Neural progenitor cell (in vitro differentiated cells): ENCODE results near the gene APOBEC3G. TPM values are rescaled to one million over a fixed set of nuclear protein-coding genes. Genes with fewer than 3 reads are reported as not detected.
"Not testable (repeated sequence)": the region's sequence is repeated elsewhere in the genome, so short reads cannot be mapped to it uniquely, and the experiment has no call there.

Source experiments
- DNase-seq: peaks from one replicate; pipeline ENCODE4 v3.0.0-alpha.2; 2016; ENCODE audit warnings: low spot score
- H2AFZ ChIP-seq: fragments of 200-600 bp; sonication (generic); replicated peaks from 2 replicates; pipeline ENCODE4 v1.6.1; 2016; ENCODE audit warnings: antibody characterized with exemption
- H3F3A ChIP-seq: fragments of 200-600 bp; sonication (generic); 2 replicates; pipeline ENCODE4 v1.6.1; 2016; ENCODE audit warnings: antibody characterized with exemption, low read depth
- H3K27ac ChIP-seq: fragments of 200-600 bp; sonication (generic); 2 replicates; pipeline ENCODE4 v1.5.1; 2016; ENCODE audit warnings: mild to moderate bottlenecking
- H3K27me3 ChIP-seq: fragments of 200-600 bp; sonication (generic); 2 replicates; pipeline ENCODE4 v1.6.1; 2016; ENCODE audit warnings: mild to moderate bottlenecking, moderate library complexity
- H3K36me3 ChIP-seq: fragments of 200-600 bp; sonication (generic); 2 replicates; pipeline ENCODE4 v1.5.1; 2016
- H3K4me1 ChIP-seq: fragments of 200-600 bp; sonication (generic); 2 replicates; pipeline ENCODE4 v1.6.1; 2016; ENCODE audit warnings: mixed run types
- H3K4me2 ChIP-seq: fragments of 200-600 bp; sonication (generic); 2 replicates; pipeline ENCODE4 v1.6.1; 2016
- H3K4me3 ChIP-seq: fragments of 200-600 bp; sonication (generic); 2 replicates; pipeline ENCODE4 v1.5.1; 2016
- H3K79me2 ChIP-seq: fragments of 200-600 bp; sonication (generic); 2 replicates; pipeline ENCODE4 v1.6.1; 2016; ENCODE audit warnings: low read depth
- H3K9ac ChIP-seq: fragments of 200-600 bp; sonication (generic); 2 replicates; pipeline ENCODE4 v1.6.1; 2016
- H3K9me3 ChIP-seq: fragments of 200-600 bp; sonication (generic); 2 replicates; pipeline ENCODE4 v1.5.1; 2016; ENCODE audit warnings: low read depth
- H4K20me1 ChIP-seq: fragments of 200-600 bp; sonication (generic); 2 replicates; pipeline ENCODE4 v1.6.1; 2016; ENCODE audit warnings: low read depth
- H3K27ac Mint-ChIP-seq: 3 replicates; pipeline ENCODE4 v1.8.0; 2021; ENCODE audit warnings: mixed read lengths
- H3K27me3 Mint-ChIP-seq: 2 replicates; pipeline ENCODE4 v1.8.0; 2022; ENCODE audit warnings: low read depth, mild to moderate bottlenecking, inconsistent platforms, moderate library complexity, mixed read lengths; ENCODE audit not compliant: insufficient read depth
- H3K36me3 Mint-ChIP-seq: 3 replicates; pipeline ENCODE4 v1.8.0; 2021; ENCODE audit warnings: mixed read lengths
- H3K4me1 Mint-ChIP-seq: 3 replicates; pipeline ENCODE4 v1.8.0; 2021; ENCODE audit warnings: mixed read lengths
- H3K4me3 Mint-ChIP-seq: 3 replicates; pipeline ENCODE4 v1.8.0; 2021; ENCODE audit warnings: mild to moderate bottlenecking, moderate library complexity, mixed read lengths
- H3K9me3 Mint-ChIP-seq: 3 replicates; pipeline ENCODE4 v1.8.0; 2020; ENCODE audit warnings: mixed read lengths
- CTCF ChIP-seq: fragments of 200-600 bp; sonication (generic); IDR thresholded peaks from 2 replicates; pipeline ENCODE4 v1.5.1; 2017; ENCODE audit warnings: antibody characterized with exemption, mild to moderate bottlenecking
- EZH2 ChIP-seq: fragments of 200-600 bp; sonication (generic); IDR thresholded peaks from 2 replicates; pipeline ENCODE4 v1.6.1; 2017; ENCODE audit warnings: antibody characterized with exemption, mild to moderate bottlenecking, moderate library complexity
- EZH2phosphoT487 ChIP-seq: fragments of 200-600 bp; sonication (generic); IDR thresholded peaks from 2 replicates; pipeline ENCODE4 v1.6.1; 2017; ENCODE audit warnings: antibody characterized with exemption
- total RNA-seq: library from RNA; depleted of rRNA; stranded (reverse); fragments of >200 nt; gene quantifications from 2 replicates; pipeline ENCODE4 v1.2.3, GENCODE V29; 2015; ENCODE audit warnings: low replicate concordance

The APOBEC3G gene
- total RNA-seq, 1 donor from 2014 or later = 0.30 TPM

GRCh38 chr22:39055658-39056057, 21.4 kb upstream of the APOBEC3G start:
- TF ChIP-seq EZH2phosphoT487 = no peak
- TF ChIP-seq EZH2 = no peak
- TF ChIP-seq CTCF = no peak
- Histone ChIP-seq H3K9ac (no peak overlapping the region), H4K20me1 (no peaks in the 10 kb centered on the region), H3K36me3 (no peaks in the 10 kb centered on the region), H3K4me2 (no peak overlapping the region), H3K9me3 (no peaks in the 10 kb centered on the region), H3K4me3 (no peak overlapping the region), H3K27ac (no peak overlapping the region), H3K4me1 (no peaks in the 10 kb centered on the region), H2AFZ (no peak overlapping the region), H3F3A (peaks cover 3% of the 10 kb centered on the region), H3K27me3 (peaks cover under 1% of the 10 kb centered on the region), H3K79me2 (no peaks in the 10 kb centered on the region)
- no peak overlapping the region for H3K4me3 Mint-ChIP-seq
- DNase-seq = no peak
- H3K36me3 Mint-ChIP-seq = no peaks in the 10 kb centered on the region
- H3K9me3 Mint-ChIP-seq = peaks cover 5% of the 10 kb centered on the region
- H3K27me3 Mint-ChIP-seq = peaks cover 6% of the 10 kb centered on the region
- H3K4me1 Mint-ChIP-seq = peaks cover 6% of the 10 kb centered on the region
- H3K27ac Mint-ChIP-seq = no peak overlapping the region

GRCh38 chr22:39061290-39061689, 15.8 kb upstream of the APOBEC3G start:
- not testable (repeated sequence) for H3K36me3 Mint-ChIP-seq, H4K20me1 ChIP-seq, H3K27me3 Mint-ChIP-seq, H3K4me2 ChIP-seq, H2AFZ ChIP-seq, H3K79me2 ChIP-seq, H3K4me3 ChIP-seq, H3K4me3 Mint-ChIP-seq, H3F3A ChIP-seq, H3K27me3 ChIP-seq, H3K9ac ChIP-seq, H3K4me1 ChIP-seq, H3K9me3 ChIP-seq, DNase-seq, H3K27ac ChIP-seq, H3K27ac Mint-ChIP-seq, H3K36me3 ChIP-seq, H3K4me1 Mint-ChIP-seq, H3K9me3 Mint-ChIP-seq

- H3K4me1 ChIP-seq, H3K4me2 ChIP-seq, H3K27ac Mint-ChIP-seq, H3K36me3 Mint-ChIP-seq, DNase-seq, H3K9ac ChIP-seq, H3K36me3 ChIP-seq, H3K4me3 ChIP-seq, H3K4me3 Mint-ChIP-seq, H3K4me1 Mint-ChIP-seq, H2AFZ ChIP-seq, H3K79me2 ChIP-seq, H3K27me3 ChIP-seq, H4K20me1 ChIP-seq, H3K9me3 Mint-ChIP-seq, H3K27ac ChIP-seq, H3K27me3 Mint-ChIP-seq, H3K9me3 ChIP-seq, H3F3A ChIP-seq: not testable (repeated sequence)
These were observed 15.1 kb upstream of the APOBEC3G start for GRCh38 chr22:39061951-39062350.

GRCh38 chr22:39063904-39064303, 13.2 kb upstream of the APOBEC3G start:
- H3K27me3 Mint-ChIP-seq, H3K4me3 Mint-ChIP-seq, H3K36me3 Mint-ChIP-seq, H2AFZ ChIP-seq, H3K27ac ChIP-seq, H3K9me3 Mint-ChIP-seq, H3K4me1 Mint-ChIP-seq, H3K27me3 ChIP-seq, H3K9me3 ChIP-seq, H4K20me1 ChIP-seq, H3K9ac ChIP-seq, H3K4me1 ChIP-seq, H3K4me2 ChIP-seq, DNase-seq, H3K79me2 ChIP-seq, H3K27ac Mint-ChIP-seq, H3K36me3 ChIP-seq, H3F3A ChIP-seq, H3K4me3 ChIP-seq: not testable (repeated sequence)

- H3K4me3 ChIP-seq, H3K36me3 Mint-ChIP-seq, H3K4me3 Mint-ChIP-seq, H3K4me1 Mint-ChIP-seq, H3K9me3 Mint-ChIP-seq, H3K27me3 Mint-ChIP-seq, H3F3A ChIP-seq, H3K79me2 ChIP-seq, H4K20me1 ChIP-seq, H3K9me3 ChIP-seq, H3K36me3 ChIP-seq, H3K27ac ChIP-seq, H3K9ac ChIP-seq, H3K4me2 ChIP-seq, H3K27me3 ChIP-seq, H3K27ac Mint-ChIP-seq, H2AFZ ChIP-seq, DNase-seq, H3K4me1 ChIP-seq: not testable (repeated sequence)
These were observed 10.4 kb upstream of the APOBEC3G start for GRCh38 chr22:39066442-39067276.
